K562 (cell line): ENCODE data around the gene ARHGAP28. TPM values are rescaled to one million over a fixed set of nuclear protein-coding genes. Genes with fewer than 3 reads are reported as not detected.
A peak's percentile ranks its signal among the peaks of the same experiment; 100 is the strongest.

Experiments used
- CBX2 ChIP-seq: fragments of 200-600 bp; sonication (generic); IDR thresholded peaks from one replicate; pipeline ENCODE4 v1.6.1; 2012; ENCODE audit warnings: mild to moderate bottlenecking, low read length, inconsistent platforms; ENCODE audit not compliant: insufficient read depth, poor library complexity, severe bottlenecking
- CREB3 ChIP-seq: fragments of 450-650 bp; conservative IDR thresholded peaks from 2 replicates; pipeline ENCODE4 v1.6.1; 2016; ENCODE audit warnings: missing genetic modification characterization, low read depth, mild to moderate bottlenecking, missing compliant biosample characterization, moderate library complexity
- CREB3L1 ChIP-seq: fragments of 450-650 bp; IDR thresholded peaks from 2 replicates; pipeline ENCODE4 v1.6.1; 2014; ENCODE audit warnings: low read depth, mild to moderate bottlenecking, moderate library complexity, borderline replicate concordance
- EGR1 ChIP-seq: fragments of 450-650 bp; conservative IDR thresholded peaks from 2 replicates; pipeline ENCODE4 v1.6.1; 2017; ENCODE audit warnings: mild to moderate bottlenecking
- ELK1 ChIP-seq: sonication (generic); formaldehyde crosslinking; IDR thresholded peaks from 2 replicates; pipeline ENCODE4 v1.8.1; 2022; ENCODE audit warnings: missing genetic modification reagents
- HDAC8 ChIP-seq: fragments of 450-650 bp; IDR thresholded peaks from 2 replicates; pipeline ENCODE4 v1.6.1; 2016; ENCODE audit warnings: mild to moderate bottlenecking, missing genetic modification characterization, moderate library complexity, missing compliant biosample characterization
- HMGXB4 ChIP-seq: sonication (generic); formaldehyde crosslinking; IDR thresholded peaks from 2 replicates; pipeline ENCODE4 v1.8.1; 2023; ENCODE audit warnings: mild to moderate bottlenecking, missing genetic modification reagents
- ILF3 ChIP-seq: fragments of 450-650 bp; IDR thresholded peaks from 2 replicates; pipeline ENCODE4 v1.6.1; 2018; ENCODE audit warnings: antibody characterized with exemption, mild to moderate bottlenecking, moderate library complexity, borderline replicate concordance
- MAFF ChIP-seq: IDR thresholded peaks from 2 replicates; pipeline ENCODE4 v1.6.1; 2012; ENCODE audit warnings: low read length, improper control_type of control experiment
- POLR2G ChIP-seq: fragments of 200-400 bp; formaldehyde crosslinking; IDR thresholded peaks from 2 replicates; pipeline ENCODE4 v1.6.1; 2017; ENCODE audit warnings: low read depth, mild to moderate bottlenecking, antibody characterized with exemption, low read length, moderate library complexity
- POU5F1 ChIP-seq: fragments of 150-350 bp; IDR thresholded peaks from 2 replicates; pipeline ENCODE4 v1.6.1; 2014; ENCODE audit warnings: borderline replicate concordance, low read length, low read depth, mild to moderate bottlenecking; ENCODE audit not compliant: partially characterized antibody
- RB1 ChIP-seq: fragments of 450-650 bp; IDR thresholded peaks from 2 replicates; pipeline ENCODE4 v1.6.1; 2017; ENCODE audit warnings: low read depth, mild to moderate bottlenecking
- TAF7 ChIP-seq: fragments of 450-650 bp; IDR thresholded peaks from 2 replicates; pipeline ENCODE4 v1.6.1; 2016; ENCODE audit warnings: missing genetic modification characterization, missing compliant biosample characterization
- ZNF23 ChIP-seq: fragments of 250-450 bp; sonication (Bioruptor Pico); IDR thresholded peaks from 2 replicates; pipeline ENCODE4 v1.4.0; 2020; ENCODE audit warnings: mild to moderate bottlenecking
- ZNF384 ChIP-seq: IDR thresholded peaks from 2 replicates; pipeline ENCODE4 v1.6.1; 2012; ENCODE audit warnings: low read depth, low read length, improper control_type of control experiment
- ZNF518B ChIP-seq: fragments of 250-450 bp; sonication (Bioruptor Pico); IDR thresholded peaks from 2 replicates; pipeline ENCODE4 v1.5.0; 2021; ENCODE audit warnings: mild to moderate bottlenecking, moderate library complexity
- polyA plus RNA-seq, 8 experiments: library from polyadenylated mRNA; depleted of rRNA in 4 of 8; stranded (reverse) in 5 of 8; unstranded in 3 of 8; fragments of >200 nt; fragmentation: Nextera tagmentation in 2 of 8; fragmentation: Illumina TruSeq in 1 of 8; extraction: Ambion mirVana in 2 of 8; extraction: Trizol in 1 of 8; gene quantifications; 2 replicates each; pipeline versions ENCODE4 v1.2.1 to v1.2.3, GENCODE V29; 2011 to 2014; ENCODE audit warnings: inconsistent platforms in 1 of 8, missing spikeins in 1 of 8
- total RNA-seq, 7 experiments: library from RNA; depleted of rRNA in 6 of 7; stranded (reverse); fragments of >200 nt in 6 of 7; fragmentation: Illumina TruSeq in 2 of 7; extraction: Trizol in 2 of 7; gene quantifications; 2 replicates each; pipeline versions ENCODE4 v1.2.1 to v1.2.3, GENCODE V29; 2011 to 2021; ENCODE audit warnings: low replicate concordance in 1 of 7

Gene ARHGAP28
- total and polyA plus RNA-seq, 9 of the 15 experiments (the other 6 are each of a cell fraction or from before 2014, with no cell fraction given) = 0.93 to 5.9 (median 5.0) TPM

- TF ChIP-seq CREB3 (tag) = no peak
- TF ChIP-seq ZNF23 (CRISPR knock-in tag) = no peak
- no peak for TF ChIP-seq ZNF518B (CRISPR knock-in tag)
- no peak for TF ChIP-seq CBX2
- TF ChIP-seq CREB3L1 = peak; percentile 56; the same call in 1 of the 2 replicates
- TF ChIP-seq RB1 = peak; percentile 95
- TF ChIP-seq ZNF384 = no peak
- TF ChIP-seq HDAC8 (tag) = no peak; the same call in 1 of the 2 replicates
- peak; percentile 91 for TF ChIP-seq POLR2G
- TF ChIP-seq MAFF = no peak
- TF ChIP-seq EGR1 = no peak
- TF ChIP-seq ILF3 = peak; percentile 52; the same call in 1 of the 2 replicates
- TF ChIP-seq HMGXB4 (CRISPR knock-in tag) = no peak
- TF ChIP-seq TAF7 (tag) = no peak
- no peak for TF ChIP-seq ELK1 (CRISPR knock-in tag)
- no peak for TF ChIP-seq POU5F1
Observed at GRCh38 chr18:6729247-6730091, at the start of gene ARHGAP28 (continued).
